Stomach smooth muscle (tissue), 2 donors: ENCODE data around the gene MED31.

Experiments
- H3K27ac ChIP-seq: one replicate; pipeline ENCODE4 v1.7.0; 2013; ENCODE audit warnings: mild to moderate bottlenecking, low read length, inconsistent platforms
- H3K27me3 ChIP-seq, 2 donors: one replicate each; pipeline ENCODE4 v1.7.0; 2013; ENCODE audit warnings: low read length in 2 of 2; ENCODE audit not compliant: insufficient read depth in 2 of 2, control insufficient read depth in 1 of 2
- H3K36me3 ChIP-seq, 2 donors: one replicate each; pipeline ENCODE4 v1.7.0; 2013; ENCODE audit warnings: low read length in 2 of 2; ENCODE audit not compliant: control insufficient read depth in 2 of 2, insufficient read depth in 2 of 2
- H3K4me1 ChIP-seq: one replicate; pipeline ENCODE4 v1.7.0; 2013; ENCODE audit warnings: low read length; ENCODE audit not compliant: control insufficient read depth, insufficient read depth
- H3K4me3 ChIP-seq, 2 donors: one replicate each; pipeline ENCODE4 v1.7.0; 2013; ENCODE audit warnings: low read length in 2 of 2
- H3K9ac ChIP-seq, 2 donors: one replicate each; pipeline ENCODE4 v1.7.0; 2013; ENCODE audit warnings: low read length in 2 of 2, mild to moderate bottlenecking in 1 of 2
- H3K9me3 ChIP-seq, 2 donors: one replicate each; pipeline ENCODE4 v1.7.0; 2013; ENCODE audit warnings: low read length in 2 of 2; ENCODE audit not compliant: control insufficient read depth in 2 of 2
- donor health status: healthy.
- donor health status: Pancreatic carcinoma.

Gene MED31

DNA sequence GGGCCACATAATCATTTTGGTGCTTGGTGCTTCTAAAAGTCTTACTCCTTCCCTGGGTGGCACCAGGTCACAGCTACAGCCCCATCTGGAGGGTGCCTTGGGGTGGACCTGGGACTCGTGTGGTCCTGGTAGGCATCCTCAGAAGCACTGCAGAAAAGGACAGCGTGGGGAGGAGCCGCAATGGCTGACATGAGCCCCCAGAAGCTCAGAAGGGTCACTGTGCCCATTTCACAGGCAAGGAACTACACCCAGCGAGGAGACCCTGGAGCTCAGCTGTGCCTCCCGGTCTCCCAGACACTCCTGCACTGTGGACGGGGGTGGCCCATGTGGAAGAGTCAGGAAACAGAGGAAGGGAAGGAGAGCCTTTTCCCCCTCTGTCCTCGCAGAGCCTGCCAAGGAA lies 26.5 kb upstream of the MED31 start:
- Histone ChIP-seq H3K4me1 (no peaks in the 10 kb centered on the region), H3K9ac (no peak overlapping the region), H3K4me3 (no peak overlapping the region), H3K27me3 (peaks cover 15 to 18% of the 10 kb centered on the region in 2 donors), H3K9me3 (no peaks in the 10 kb centered on the region), H3K27ac (no peak overlapping the region), H3K36me3 (no peaks in the 10 kb centered on the region)

DNA sequence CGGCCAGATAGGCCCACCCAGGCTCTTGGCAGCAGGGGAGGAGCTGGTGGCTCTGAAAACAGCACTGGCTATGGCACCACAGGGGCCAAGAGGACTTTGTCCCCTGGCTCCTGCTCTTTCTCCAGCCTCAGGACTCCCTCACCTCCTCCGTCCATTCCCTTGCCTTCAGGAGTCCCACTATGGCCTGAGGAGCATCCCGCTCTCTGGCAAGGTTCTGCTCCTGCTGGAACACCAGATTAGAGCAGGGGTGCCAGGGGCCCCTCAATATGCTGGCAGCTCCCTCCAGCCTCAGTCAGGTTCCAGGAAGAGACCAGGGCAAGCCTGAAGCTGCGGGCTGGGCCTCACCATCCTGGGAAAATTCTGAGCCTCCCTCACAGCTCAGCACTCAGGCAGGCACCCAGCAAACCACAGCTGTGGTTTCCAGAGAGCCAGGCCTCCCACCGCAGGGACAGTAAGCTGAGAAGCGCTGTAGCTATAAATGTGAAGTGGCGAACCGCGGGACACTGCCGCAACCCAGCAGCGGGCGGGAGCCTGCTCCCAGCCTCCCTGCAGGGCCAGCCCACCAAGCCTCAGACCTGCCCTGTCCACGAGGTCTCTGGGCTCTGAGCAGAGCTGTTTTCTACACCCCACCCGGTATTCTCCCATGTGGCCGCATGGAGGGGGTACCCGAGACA lies 25.9 kb upstream of the MED31 start:
- H3K4me3 ChIP-seq, result no peak overlapping the region
- H3K4me1 ChIP-seq, result no peaks in the 10 kb centered on the region
- peaks cover 15 to 18% of the 10 kb centered on the region in 2 donors for H3K27me3 ChIP-seq
- no peaks in the 10 kb centered on the region for H3K9me3 ChIP-seq
- H3K9ac ChIP-seq, result no peak overlapping the region
- no peaks in the 10 kb centered on the region for H3K36me3 ChIP-seq
- no peak overlapping the region for H3K27ac ChIP-seq

DNA sequence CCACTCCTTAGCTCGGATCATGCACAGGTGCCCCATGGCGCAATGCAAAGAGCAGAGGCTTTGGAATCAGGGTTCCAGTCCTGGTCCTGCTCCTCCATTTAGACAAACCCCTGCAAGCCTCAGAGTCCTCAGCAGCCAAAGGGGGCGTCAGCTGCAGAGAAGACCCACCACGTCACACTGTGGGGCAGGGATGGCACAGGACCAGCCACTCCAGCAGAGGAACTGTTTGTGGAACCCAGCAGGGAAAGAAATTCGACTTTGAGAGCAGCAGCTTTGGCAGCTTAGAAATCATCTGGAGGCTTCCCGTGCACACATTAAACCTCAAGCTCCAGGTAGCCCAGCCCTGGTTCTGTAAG lies 25.4 kb upstream of the MED31 start:
- Histone ChIP-seq H3K36me3 (no peaks in the 10 kb centered on the region), H3K4me1 (no peaks in the 10 kb centered on the region), H3K27me3 (peaks cover 15 to 18% of the 10 kb centered on the region in 2 donors), H3K9me3 (no peaks in the 10 kb centered on the region), H3K27ac (no peak overlapping the region), H3K4me3 (no peak overlapping the region), H3K9ac (no peak overlapping the region)

DNA sequence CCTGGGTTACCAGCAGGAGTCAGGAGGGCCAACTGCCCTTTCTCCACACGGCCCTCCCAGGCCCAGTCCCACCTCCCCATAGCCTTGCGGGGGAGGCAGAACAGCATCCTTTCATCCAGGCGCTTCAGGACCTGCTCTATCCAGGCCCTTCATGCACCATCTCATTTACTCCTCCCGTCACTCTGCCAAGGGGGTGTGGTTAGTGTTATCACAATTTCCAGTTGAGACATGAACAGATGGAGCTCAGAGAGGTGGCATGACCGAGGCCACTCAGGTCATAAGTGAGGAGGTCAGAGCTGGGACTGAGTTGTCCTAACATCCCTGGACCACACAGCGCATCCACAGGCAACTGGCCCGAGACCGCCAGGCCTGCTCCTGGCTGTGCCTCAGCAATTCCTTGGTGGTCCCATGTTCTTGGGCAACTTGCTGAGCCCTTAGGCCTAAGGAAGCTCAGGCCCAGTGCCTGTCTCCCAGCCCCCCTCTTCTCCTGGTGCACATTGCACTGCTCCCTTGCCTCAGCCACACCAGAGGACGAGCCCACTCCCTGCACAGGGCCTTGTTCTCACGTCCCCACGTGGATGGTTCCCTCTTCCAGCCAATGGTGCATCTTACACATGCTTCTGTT lies 23.9 kb upstream of the MED31 start:
- H3K27ac ChIP-seq, result no peak overlapping the region
- no peaks in the 10 kb centered on the region for H3K9me3 ChIP-seq
- H3K27me3 ChIP-seq, result peaks cover 17 to 18% of the 10 kb centered on the region in 2 donors
- H3K4me1 ChIP-seq, result no peaks in the 10 kb centered on the region
- no peak overlapping the region for H3K4me3 ChIP-seq
- no peak overlapping the region for H3K9ac ChIP-seq
- H3K36me3 ChIP-seq, result no peaks in the 10 kb centered on the region

DNA sequence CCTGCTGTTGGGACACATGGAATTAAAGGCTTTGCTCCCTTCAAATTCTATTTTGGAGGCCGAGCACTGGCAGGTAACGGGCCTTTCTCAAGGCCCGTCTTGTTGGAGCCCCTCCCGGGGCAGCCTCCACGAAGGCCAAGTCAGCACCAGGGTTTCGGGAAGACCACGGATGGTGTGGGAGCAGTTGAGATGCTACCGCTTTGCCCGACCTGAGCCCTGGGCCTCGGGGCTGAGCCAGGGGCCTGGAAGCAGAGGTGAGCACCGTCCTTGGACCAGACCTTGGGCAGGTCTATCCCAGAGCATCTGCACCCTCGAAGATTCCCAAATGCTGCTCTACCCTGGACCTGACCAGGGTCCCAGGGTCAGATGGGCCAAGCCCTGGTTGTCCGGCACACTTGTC lies 23.2 kb upstream of the MED31 start:
- Histone ChIP-seq H3K27me3 (peaks cover 17 to 18% of the 10 kb centered on the region in 2 donors), H3K4me3 (no peak overlapping the region), H3K4me1 (no peaks in the 10 kb centered on the region), H3K27ac (no peak overlapping the region), H3K9ac (no peak overlapping the region), H3K36me3 (no peaks in the 10 kb centered on the region), H3K9me3 (no peaks in the 10 kb centered on the region)

DNA sequence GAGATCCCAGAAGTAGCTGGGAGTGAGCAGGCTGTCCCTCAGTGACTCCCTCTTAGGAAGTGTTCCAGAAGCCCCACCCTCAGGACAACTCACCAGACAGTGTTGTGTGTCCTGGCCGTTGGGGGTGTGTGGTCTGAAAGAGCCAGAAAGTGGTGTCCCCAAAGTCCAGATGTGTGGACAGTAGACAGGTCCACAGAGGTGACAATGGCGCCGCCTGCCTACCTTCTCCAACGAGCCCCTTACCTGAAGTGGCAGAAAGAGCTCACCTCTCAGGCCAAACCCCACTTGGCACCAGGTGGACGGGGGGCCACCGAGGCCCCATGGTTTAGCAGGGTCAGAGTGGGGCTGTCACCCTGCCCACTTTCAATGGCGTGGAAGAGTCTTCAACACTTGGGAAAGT lies 20.0 kb upstream of the MED31 start:
- Histone ChIP-seq H3K9me3 (no peaks in the 10 kb centered on the region), H3K27me3 (peaks cover 2 to 15% of the 10 kb centered on the region in 2 donors), H3K9ac (no peak overlapping the region), H3K27ac (no peak overlapping the region), H3K36me3 (no peaks in the 10 kb centered on the region), H3K4me3 (no peak overlapping the region), H3K4me1 (no peaks in the 10 kb centered on the region)

DNA sequence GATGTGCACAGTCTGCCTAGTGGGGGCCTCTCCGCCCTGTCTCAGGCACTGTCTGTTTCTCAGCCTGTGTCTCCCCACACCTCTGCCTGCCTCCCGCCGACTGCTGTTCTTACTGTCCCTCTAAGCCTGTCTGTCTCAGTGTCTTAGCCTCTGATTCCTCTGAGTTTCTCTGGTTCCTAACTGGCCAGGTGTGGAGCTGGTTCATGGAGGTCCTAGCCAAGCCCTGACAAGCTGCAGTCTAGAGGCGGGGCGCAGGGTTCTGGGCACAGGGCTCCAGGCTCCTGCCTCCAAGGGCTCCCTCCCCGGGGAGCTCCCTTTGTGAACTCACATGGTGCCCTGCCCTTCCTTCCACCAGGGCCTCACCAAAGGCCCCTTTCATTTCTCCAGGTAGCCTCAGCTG lies 19.6 kb upstream of the MED31 start:
- Histone ChIP-seq H3K9ac (no peak overlapping the region), H3K36me3 (no peaks in the 10 kb centered on the region), H3K4me1 (no peaks in the 10 kb centered on the region), H3K4me3 (no peak overlapping the region), H3K27me3 (peaks cover 2 to 15% of the 10 kb centered on the region in 2 donors), H3K9me3 (no peaks in the 10 kb centered on the region), H3K27ac (no peak overlapping the region)

DNA sequence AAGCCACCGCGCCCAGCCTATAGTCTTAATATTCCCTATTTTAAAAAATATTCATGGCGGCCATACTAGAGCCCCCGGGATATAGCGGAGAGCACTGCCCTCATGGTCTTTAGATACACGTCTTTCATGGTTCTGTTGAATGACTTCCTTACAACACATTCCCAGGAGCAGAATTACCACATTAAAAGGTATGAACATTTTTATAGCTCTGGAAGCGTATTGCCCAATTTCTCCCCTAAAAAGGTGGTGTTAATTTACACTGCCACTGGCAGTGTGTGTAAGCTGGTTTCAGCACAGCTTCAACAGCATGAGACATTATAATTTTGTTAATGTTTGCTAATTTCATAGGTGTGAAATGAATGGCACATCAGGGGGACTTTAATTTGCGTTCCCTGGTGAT lies 19.2 kb upstream of the MED31 start:
- no peaks in the 10 kb centered on the region for H3K4me1 ChIP-seq
- no peaks in the 10 kb centered on the region for H3K9me3 ChIP-seq
- peaks cover 2 to 14% of the 10 kb centered on the region in 2 donors for H3K27me3 ChIP-seq
- H3K9ac ChIP-seq, result no peak overlapping the region
- H3K27ac ChIP-seq, result no peak overlapping the region
- no peak overlapping the region for H3K4me3 ChIP-seq
- H3K36me3 ChIP-seq, result no peaks in the 10 kb centered on the region

DNA sequence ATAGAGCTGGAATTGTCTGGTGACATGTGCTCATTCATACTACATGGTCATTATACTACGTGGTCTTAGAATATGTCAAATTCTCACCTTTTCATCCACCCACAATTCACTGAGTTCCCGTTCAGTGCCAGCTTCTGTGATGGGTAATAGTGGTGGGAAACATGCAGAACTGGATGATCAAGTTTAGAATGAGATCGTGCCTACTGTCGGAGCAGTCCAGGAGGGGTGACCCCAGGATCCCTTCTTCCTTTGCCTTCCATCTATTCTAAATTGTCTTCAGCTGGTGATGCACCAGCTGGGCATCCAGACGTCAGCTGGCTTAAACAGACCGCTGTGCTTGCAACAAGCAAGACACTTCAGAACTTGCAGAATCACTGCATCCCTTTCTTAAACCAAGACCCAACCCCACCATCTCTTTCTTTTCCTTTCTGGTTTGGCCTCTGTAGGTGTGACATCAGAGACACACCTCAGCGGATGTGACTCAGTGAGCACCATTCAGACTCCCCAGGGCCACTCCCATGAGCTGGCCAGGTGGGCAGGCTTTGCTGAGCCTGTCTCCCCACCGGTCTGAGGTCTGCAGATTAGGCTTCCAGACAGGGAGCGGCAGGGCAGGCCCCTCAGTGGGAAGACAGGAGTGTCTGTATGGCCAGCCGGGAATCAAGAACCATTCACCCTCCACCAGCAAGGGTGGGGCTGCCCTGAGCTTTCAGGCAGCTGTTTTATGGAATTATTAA lies 18.2 kb upstream of the MED31 start:
- H3K4me3 ChIP-seq, result no peak overlapping the region
- H3K4me1 ChIP-seq, result no peaks in the 10 kb centered on the region
- no peak overlapping the region for H3K9ac ChIP-seq
- H3K36me3 ChIP-seq, result no peaks in the 10 kb centered on the region
- peaks cover 2 to 11% of the 10 kb centered on the region in 2 donors for H3K27me3 ChIP-seq
- no peak overlapping the region for H3K27ac ChIP-seq
- no peaks in the 10 kb centered on the region for H3K9me3 ChIP-seq

DNA sequence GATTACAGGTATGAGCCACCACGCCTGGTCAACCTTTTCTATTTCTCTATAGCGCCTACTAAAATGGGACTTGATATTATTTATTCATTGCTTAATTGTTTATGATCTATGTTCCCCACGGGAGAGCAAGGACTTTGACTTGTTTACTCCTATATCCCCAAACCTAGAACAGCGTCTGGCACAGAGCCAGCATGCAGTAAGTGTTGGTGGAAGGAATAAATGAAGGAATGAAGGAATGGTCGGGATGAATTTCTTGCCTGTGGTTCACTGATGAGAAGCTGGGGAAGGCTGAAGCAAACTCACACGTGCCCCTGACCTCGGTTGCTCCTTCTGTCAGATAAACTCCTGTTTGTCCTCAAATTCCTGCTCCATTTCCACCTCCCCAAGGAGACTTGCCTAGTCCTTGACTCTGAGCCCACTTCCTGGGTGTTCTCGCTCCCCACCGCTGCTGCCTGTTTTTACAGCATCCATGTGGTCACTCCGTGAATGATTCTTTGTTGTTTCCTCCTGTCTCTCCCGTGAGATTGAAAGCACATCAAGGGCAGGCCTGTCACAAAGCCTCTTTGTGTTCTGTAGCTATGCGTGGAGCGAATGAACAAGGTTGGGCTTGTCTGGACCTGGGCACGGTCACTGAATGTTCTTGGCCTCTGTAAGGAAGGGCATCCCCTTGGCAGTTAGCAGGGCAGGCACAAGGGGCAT lies 17.5 kb upstream of the MED31 start:
- no peak overlapping the region for H3K27ac ChIP-seq
- H3K9ac ChIP-seq, result no peak overlapping the region
- H3K27me3 ChIP-seq, result peaks cover 2 to 11% of the 10 kb centered on the region in 2 donors
- H3K36me3 ChIP-seq, result no peaks in the 10 kb centered on the region
- no peaks in the 10 kb centered on the region for H3K9me3 ChIP-seq
- no peaks in the 10 kb centered on the region for H3K4me1 ChIP-seq
- no peak overlapping the region for H3K4me3 ChIP-seq
